Measurements from ENCODE around the gene UBE3C. TPM values are rescaled to one million over a fixed set of nuclear protein-coding genes. Genes with fewer than 3 reads are reported as not detected.
A peak's percentile ranks its signal among the peaks of the same experiment; 100 is the strongest.

UBE3C gene
- total RNA-seq, 2 donors from 2014 or later, result 58.7 to 62.4 TPM

GRCh38 chr7:157277568-157277967 is 138.8 kb downstream of the UBE3C start:
- intact Hi-C loops (cut with DNase I), result loop anchor here in 1 of 2 donors (10.0 kb wide), 1 partner anchor 313 kb away; no protein-coding TSS in a partner anchor
- DNase-seq (ENCODE audit: low spot score), result peak; percentile 53

- intact Hi-C loops (cut with DNase I), result loop anchor here in 1 of 2 donors (10.0 kb wide), 1 partner anchor 313 kb away; no protein-coding TSS in a partner anchor
- DNase-seq (ENCODE audit: low spot score), result peak; percentile 66
Observed at GRCh38 chr7:157278167-157278790, 139.6 kb downstream of the UBE3C start.

- intact Hi-C loops (cut with DNase I), result loop anchor here in 1 of 2 donors (10.0 kb wide), 1 partner anchor 314 kb away; no protein-coding TSS in a partner anchor
Observed at GRCh38 chr7:157278791-157279724, 140.3 kb downstream of the UBE3C start.

DNA sequence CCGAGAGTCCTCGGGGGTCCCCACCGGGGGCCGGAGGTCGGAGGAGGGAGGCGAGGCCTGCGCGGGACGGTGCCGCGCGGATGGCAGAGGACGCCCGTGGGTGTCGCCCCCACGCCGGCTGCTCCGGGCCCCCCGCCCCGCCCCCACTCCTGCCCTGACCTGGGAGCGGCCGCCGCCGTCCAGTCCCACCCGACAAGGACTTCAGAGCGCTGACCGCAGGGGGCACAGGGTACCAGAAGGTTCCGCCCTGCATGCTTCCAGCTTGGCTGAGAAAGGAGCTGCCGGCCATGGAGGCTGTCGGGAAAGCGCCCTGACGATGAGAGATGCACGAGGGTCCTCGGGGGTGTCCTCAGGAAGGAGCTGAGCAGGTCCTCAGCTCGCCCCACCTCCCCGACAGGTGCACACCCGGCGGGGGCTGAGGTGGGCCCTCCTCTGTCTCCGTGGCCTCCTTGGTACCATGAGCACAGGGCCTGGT is 141.1 kb downstream of the UBE3C start:
- intact Hi-C loops (cut with DNase I), result loop anchor here in 1 of 2 donors (10.0 kb wide), 1 partner anchor 315 kb away; no protein-coding TSS in a partner anchor
- peak; percentile 80 for DNase-seq (ENCODE audit: low spot score)

More at GRCh38 chr7:157278791-157279724, 140.3 kb downstream of the UBE3C start:
- peak; percentile 89 for DNase-seq (ENCODE audit: low spot score)

GRCh38 chr7:157280216-157280841 is 141.6 kb downstream of the UBE3C start:
- peak; percentile 80 for DNase-seq (ENCODE audit: low spot score)
- intact Hi-C loops (cut with DNase I), result no loop called here

DNA sequence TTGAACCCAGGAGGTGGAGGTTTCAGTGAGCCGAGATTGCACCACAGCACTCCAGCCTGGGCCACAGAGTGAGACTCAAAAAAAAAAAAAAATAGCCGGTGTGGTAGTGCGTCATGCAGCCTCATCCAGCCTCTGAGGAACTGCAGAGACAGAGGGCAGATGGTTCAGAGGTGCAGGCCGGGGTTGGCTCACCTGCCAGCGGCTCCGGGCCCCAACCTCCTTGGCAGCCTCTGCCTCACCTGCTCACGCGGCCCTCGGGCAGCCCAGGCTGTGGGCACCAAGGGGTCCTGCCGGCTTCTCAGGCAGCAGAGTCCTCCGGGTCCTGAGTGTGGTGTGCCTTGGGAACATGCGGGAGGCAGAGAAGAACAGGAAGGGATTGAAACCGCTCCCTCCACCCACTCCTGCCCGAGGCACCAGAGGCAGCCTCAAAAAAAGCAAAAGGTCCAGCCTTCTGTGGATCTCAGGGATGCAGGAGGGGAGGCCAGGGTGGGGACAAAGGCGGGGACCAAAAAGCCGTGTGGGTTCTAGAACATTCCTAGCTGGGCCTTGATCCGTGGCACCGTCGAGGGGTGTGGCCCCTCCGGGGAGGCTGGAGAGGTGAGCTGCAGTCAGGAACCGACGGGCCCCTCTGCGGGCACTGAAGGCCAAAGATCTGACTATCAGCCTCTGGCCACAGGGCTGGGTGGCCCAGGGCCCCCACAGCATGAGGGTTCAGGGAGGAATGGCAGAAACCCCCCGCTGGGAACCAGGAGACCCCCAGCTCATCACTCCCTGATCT is 142.7 kb downstream of the UBE3C start:
- DNase-seq (ENCODE audit: low spot score), result no peak
- intact Hi-C loops (cut with DNase I), result no loop called here

DNA sequence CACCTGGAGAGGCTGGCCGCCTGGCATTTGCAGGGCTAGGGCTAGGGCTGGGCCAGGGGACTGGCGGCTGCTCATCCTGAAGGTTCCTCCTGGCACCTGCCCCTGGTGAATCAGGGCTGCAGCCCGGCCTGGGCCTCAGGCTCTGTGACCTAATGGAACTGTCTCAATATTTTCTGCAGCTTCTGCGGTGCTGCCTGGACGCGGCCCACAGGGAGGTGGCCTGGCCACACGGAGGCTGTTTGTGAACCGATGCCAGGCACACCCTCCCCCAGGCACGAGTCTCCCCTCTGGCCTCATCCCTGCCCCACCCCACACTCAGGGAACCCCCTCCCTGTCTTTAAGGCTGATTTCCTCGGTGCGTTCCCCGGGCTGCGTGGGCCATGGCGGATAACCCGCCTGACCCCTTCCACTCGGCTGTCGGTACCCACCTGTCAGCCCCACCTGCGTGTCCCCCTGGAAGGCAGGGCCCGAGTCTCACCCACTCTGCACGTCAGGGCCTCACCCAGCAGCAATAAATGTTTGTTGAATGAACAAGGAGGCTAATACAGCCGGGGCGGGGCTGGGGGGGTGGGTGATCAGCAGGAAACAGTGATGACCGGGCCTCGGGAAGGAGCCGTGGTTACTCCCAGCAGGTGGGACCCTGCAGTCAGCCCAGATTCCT is 143.5 kb downstream of the UBE3C start:
- intact Hi-C loops (cut with DNase I), result no loop called here

GRCh38 chr7:157284229-157285014 is 145.7 kb downstream of the UBE3C start:
- DNase-seq (ENCODE audit: low spot score), result no peak
- intact Hi-C loops (cut with DNase I), result no loop called here

More for the DNA sequence above, 143.5 kb downstream of the UBE3C start:
- no peak for DNase-seq (ENCODE audit: low spot score)

DNA sequence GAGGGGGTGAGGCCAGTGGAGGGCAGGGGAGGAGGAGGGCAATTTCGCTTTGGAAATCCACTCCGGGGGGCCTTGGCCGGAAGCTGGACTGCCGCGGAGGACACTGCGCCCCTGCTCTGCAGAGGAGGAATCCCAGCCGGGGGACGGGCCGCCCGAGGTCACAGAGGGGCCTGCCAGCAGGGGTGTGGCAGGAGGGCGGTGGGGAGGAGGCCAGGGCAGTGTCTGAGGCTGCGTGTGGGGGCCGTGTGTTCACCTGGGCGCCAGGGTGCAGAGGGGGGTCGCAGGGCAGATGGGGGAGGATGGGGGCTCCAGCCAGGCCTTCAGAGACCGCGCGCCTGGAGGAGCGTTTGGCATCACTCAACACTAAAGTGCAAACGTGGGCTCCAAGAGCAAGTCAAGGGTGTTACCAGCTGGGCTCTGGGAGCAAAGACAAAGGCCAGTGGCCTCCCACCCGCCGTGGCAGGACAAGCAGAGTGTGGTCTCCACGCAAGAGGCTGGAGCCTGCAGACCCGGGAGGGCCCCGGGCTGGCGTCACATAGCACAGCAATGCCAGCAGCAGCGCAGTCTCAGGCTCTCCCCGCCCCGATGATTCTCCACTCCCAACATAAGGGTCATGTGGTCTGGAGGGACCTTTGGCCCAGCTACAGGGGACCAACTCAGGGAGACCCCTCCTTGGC is 152.8 kb downstream of the UBE3C start:
- intact Hi-C loops (cut with DNase I), result no loop called here
- DNase-seq (ENCODE audit: low spot score), result no peak

- no peak for DNase-seq (ENCODE audit: low spot score)
- intact Hi-C loops (cut with DNase I), result no loop called here
Observed at GRCh38 chr7:157292258-157292657, 153.5 kb downstream of the UBE3C start.

- intact Hi-C loops (cut with DNase I), result no loop called here
- DNase-seq (ENCODE audit: low spot score), result no peak
Observed at GRCh38 chr7:157292770-157293412, 154.2 kb downstream of the UBE3C start.

DNA sequence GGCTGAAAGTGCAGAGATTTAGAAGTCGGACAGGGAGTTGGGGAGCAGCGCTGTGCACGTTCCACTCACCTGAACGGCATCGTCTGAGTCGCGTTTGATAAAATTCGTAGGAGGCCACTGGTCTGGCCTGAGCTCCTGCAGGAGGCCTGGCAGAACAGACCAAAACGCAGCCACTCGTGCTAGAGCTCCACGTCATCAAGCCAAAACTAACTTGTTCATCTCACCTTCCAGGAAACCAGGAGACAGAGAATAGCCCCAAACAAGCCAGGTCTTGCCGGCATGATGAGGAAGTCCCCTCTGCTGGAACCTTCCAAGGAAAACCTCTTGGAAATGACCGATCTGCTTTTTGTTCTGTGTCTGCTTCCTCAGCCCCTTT is 154.7 kb downstream of the UBE3C start:
- no peak for DNase-seq (ENCODE audit: low spot score)
- intact Hi-C loops (cut with DNase I), result no loop called here

- no peak for DNase-seq (ENCODE audit: low spot score)
- intact Hi-C loops (cut with DNase I), result no loop called here
Observed at GRCh38 chr7:157294773-157295172, 156.0 kb downstream of the UBE3C start.

DNA sequence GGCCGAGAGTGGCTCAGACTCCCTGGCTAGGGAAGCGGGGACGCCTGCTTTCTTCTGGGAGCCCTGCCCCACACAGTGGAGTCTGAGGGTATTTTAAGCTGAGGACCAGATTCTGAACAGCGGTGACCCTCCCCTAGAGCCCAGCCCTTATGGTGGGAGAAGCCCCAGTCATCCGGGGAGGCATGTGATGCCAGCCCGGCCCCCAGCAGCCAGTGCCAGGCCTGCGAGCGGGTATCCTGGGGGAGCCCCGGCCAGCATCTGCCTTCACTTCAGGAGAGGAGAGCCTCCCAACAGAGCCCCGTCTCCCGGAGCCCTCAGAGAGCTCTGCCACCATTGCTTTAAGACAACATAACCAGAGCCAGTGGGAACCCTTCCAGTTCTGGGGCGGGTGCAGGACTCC is 156.6 kb downstream of the UBE3C start:
- no peak for DNase-seq (ENCODE audit: low spot score)
- intact Hi-C loops (cut with DNase I), result no loop called here

- DNase-seq (ENCODE audit: low spot score), result no peak
- intact Hi-C loops (cut with DNase I), result no loop called here
Observed at GRCh38 chr7:157297185-157297584, 158.5 kb downstream of the UBE3C start.

DNA sequence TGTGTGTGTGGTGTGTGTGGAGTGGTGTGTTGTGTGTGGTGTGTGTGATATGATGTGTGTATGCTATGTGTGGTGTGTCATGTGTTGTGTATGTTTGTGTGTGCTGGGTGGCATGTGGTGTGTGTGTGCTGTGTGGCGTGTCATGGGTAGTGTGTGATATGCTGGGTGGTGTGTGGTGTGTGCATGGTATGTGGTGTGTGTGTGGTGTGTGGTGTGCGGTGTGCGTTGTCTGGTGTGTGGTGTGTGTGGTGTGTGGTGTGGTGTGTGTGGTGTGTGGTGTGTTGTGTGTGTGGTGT is 160.5 kb downstream of the UBE3C start:
- intact Hi-C loops (cut with DNase I), result no loop called here
- DNase-seq (ENCODE audit: low spot score), result no peak
